HL-60/S4 treated with phorbol 12-myristate 13-acetate at 8.2 ng/mL for 4 days and 3 days (cell line): ENCODE results near the gene DNER.

Source experiments
- in situ Hi-C: fragments of 300-500 bp; cut with MboI; formaldehyde crosslinking; loops from 2 replicates; pipeline ENCODE4 v1.15.0; 2022; ENCODE audit warnings: low sequenced_read_pairs

Gene DNER

DNA sequence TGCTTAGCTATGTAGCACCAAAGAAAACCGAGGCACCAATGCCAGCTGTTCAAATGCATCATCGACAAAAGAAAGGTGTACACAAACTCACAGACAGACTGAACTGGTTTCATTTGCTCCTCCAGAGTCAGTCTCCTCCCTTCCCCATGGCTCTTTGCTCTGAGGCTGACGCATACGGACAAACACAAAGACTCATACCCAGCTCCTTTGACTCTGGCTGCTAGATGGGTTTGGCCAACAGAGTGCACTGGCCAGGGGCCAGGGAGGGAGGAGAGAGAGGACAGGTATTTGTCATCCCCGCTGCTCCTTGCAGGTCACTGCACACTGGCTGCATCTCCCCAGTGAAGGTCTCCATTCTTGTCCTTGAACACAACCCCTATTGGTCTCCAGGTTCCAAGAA lies 40.7 kb downstream of the DNER start:
- in situ Hi-C loops, result no loop called here

- in situ Hi-C loops, result no loop called here
Measured at GRCh38 chr2:229672021-229672420, 42.3 kb downstream of the DNER start.

DNA sequence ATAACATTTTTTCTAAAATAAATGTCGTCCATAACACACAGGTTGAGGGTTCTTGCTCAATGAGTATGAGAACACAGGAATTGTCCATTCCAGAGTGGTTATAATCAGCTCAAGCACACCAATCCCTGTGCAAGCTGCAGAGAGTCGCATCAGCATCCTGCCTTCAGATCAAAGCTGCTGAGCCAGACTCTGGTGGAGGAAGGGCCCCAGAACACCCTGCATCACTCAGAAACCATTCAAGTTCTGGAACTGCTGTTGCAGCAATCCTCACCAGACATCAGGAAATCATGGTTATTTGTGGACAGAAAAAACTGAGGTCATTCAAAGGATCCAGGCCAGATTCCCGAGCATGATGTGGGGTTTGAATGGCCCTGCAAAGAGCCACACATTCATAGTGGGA lies 44.5 kb downstream of the DNER start:
- in situ Hi-C loops, result no loop called here

DNA sequence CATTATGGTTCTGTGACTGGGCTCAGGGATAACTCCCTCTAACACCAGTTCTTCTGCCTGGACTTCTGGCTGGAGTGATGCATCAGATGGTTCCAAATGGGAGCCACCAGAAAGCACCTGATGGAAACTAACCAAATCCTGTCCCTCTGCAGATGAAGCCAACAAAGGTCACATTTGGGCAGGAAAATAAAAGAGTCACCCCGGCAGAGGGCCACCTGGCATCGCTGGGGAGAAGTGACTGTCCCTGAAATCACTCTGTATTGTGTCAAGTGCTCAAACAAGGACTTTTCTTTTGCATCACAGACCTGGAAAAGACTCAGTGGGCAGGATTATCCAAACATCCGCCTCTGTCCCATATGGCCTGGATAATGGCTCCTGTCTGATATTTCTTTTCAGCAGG lies 47.5 kb downstream of the DNER start:
- in situ Hi-C loops, result no loop called here

DNA sequence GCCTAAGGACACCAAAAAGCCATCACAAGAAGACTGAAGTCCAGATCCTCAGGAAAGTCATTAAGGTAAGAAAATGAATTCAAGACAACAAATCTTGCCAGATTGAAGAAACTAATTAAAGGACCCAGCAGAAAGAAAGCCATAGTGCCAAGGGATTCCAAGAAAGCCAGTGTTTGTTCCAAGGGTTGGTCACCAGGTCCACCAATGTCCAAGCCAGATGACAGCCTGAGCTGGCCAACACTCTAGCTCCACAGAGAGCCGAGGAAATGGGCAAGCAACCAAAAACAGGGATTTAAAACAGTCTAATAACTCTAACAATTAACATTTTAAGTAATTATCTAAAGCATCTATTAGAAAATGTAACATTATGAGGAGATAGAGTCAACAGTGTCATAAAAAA lies 49.2 kb downstream of the DNER start:
- in situ Hi-C loops, result no loop called here

DNA sequence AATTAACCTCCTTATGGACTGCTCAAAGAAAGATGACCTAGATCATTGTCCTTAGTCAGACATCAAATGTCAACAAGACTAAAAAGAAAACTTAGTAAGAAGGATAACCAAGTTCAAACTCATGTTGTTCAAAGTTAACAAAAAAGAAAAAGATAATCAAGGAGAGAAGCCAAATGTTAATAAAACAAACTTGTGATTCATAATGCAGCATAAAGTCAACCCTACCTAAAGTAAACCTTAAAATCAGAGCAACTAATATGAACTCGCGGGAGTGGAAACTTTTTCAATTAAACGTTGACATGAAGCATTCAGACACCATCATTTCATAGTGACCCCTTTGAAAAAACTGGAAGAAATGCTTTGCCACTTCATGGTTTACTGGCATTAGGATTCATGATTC lies 52.9 kb downstream of the DNER start:
- in situ Hi-C loops, result no loop called here

DNA sequence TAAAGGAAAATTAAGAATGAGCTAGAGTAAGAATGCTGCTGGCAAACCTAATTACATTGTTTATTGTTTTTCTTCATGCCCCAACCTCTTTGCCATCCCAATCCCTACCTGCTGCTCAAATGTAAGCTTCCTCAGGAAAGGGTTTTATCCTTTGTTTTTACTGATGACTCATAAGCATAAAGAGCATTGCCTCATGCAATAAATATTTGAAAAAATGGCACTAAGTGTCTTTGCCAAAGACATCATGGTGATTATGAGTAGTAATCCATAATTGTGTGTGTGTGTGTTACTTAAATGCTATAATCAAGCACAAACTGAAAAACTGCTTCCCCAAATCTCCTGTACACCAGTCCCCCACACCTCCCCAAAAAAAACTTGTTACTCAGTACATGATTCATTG lies 53.4 kb downstream of the DNER start:
- in situ Hi-C loops, result no loop called here

DNA sequence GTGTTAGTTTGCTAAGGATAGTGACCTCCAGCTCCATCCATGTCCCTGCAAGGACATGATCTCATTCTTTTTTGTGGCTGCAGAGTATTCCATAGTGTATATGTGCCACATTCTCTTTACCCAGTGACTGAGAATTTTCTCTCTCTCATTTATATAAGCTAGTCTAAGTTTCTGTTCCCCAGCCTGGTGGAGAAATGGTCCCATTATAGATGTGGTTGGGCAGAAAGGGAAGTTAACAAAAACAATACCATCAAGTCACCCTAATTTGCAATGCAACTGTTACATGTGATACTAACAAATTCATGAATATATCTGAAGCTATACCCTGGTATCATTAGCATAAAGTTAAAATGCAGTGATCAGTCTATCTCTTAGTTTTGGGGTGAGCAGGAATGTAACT lies 54.0 kb downstream of the DNER start:
- in situ Hi-C loops, result no loop called here

- in situ Hi-C loops, result no loop called here
Measured at GRCh38 chr2:229658004-229658403, 56.4 kb downstream of the DNER start.

DNA sequence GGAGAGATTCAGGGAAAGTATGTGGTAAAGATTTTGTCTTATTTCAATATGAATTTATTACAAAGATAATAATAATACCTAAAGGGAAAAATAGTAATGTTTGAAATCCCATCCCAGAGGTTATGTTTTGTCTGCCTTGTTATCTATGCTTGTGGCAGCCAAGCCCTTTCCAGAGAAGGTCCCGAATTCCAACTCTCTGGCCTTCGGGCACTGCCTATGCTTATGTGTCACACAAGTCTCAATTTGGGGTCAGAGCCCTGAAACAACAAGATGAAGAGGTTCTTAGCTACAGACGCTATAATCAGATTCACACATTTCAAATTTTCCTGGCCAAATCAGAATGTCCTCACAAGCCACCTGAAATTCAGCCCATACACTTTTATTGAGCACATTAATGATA lies 59.9 kb downstream of the DNER start:
- in situ Hi-C loops, result no loop called here

DNA sequence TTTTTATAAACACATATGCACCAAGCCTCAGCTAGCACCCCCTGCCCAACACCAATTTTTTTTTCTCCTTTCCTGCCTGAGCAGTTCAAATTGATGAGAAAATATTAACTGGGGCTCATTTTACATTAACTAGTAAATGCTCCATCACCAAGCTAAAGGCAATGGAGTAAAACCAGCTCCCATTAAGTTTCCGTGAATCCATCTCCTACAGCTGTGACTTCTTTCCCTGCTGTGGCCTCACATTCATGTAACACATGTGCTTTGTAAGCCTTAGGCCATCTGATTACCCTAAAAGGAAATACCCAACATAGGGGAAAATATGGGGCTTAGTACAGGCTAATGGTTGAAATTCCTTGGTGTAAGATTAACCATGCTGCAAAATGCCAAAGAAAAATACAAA lies 60.8 kb downstream of the DNER start:
- in situ Hi-C loops, result no loop called here

GRCh38 chr2:229652796-229653195 lies 61.6 kb downstream of the DNER start:
- in situ Hi-C loops, result no loop called here

- in situ Hi-C loops, result no loop called here
Measured at GRCh38 chr2:229650901-229651300, 63.5 kb downstream of the DNER start.

GRCh38 chr2:229650059-229650458 lies 64.3 kb downstream of the DNER start:
- in situ Hi-C loops, result no loop called here

DNA sequence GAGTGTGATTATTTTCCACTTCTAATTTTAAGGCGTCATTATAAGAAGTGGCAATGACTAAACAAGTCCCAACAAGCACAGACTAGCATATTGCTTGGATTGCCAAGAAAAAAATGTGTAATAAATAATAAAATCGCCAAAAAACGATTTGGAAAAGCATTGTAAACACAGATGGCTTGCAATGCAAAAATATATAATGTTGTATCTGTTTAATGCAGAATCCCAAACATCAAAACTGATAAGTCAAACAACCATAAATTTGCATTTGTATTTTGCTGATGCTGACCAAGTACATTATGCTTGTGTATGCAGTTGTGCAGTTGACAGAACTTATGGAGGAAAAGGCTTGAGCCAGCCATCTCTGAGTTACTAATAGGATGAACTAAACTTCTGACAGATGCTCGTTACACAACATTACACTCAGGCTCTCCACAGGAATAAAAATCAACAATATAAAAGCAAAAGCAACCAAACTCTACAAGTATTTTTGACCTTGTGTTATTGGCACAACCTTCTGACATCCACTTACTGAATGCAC lies 68.1 kb downstream of the DNER start:
- in situ Hi-C loops, result no loop called here

DNA sequence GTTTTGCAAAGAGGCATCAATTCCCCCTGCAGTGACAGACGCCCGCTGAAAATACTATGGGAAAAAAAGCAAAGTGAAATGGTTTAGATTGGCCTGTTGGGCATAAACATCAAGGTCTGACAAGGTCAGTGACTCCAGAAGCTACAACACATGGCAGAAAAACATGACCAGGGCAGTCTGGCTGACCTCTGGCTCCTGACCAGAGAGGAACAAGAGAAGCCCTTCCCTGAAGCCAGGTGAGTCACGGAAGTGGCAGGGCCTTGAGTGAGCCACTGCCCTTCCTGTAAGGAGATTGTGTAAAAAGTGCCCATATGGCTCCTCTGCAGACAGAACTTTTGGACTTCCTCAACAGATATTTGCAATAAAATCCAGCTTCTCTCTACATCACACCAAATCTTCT lies 72.0 kb downstream of the DNER start:
- in situ Hi-C loops, result no loop called here

DNA sequence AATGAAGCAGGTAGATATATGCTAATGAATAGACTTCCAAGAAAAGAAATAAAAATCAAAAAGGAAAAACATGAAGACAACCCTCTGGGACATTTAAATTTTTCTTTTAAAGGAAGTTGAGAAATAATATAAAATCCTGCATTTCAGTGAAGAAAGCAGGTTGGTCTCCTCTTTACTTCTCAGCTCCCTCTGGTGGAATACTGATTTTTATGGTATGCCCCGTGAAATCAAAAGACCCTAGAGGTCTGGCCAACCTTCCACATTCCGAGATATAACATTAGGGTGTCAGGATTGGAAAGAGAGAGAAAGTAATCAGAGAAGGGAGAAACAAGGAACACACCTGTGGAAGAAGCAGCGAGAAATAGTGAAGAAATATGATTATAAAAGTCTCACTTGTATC lies 72.7 kb downstream of the DNER start:
- in situ Hi-C loops, result no loop called here

DNA sequence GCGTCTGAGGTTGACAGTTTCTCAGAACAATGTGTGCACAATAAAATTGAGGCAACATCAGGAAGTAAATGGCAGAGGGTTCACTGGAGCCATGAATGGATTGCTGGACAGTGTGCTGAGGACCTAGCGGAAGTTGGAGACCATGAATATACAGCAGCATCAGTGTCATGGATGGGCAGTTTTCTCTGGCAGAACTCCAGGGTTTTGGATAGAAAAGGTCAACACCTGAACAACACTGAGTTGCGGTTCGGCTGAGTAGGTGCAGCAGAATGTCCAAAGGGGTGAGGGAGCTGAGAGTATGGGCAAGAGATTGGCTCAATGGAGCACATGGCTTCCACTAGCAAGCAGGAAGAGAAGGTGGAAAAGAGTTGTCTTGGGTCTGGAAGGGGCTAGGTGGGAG lies 73.7 kb downstream of the DNER start:
- in situ Hi-C loops, result no loop called here

GRCh38 chr2:229636571-229636970 lies 77.8 kb downstream of the DNER start:
- in situ Hi-C loops, result no loop called here

DNA sequence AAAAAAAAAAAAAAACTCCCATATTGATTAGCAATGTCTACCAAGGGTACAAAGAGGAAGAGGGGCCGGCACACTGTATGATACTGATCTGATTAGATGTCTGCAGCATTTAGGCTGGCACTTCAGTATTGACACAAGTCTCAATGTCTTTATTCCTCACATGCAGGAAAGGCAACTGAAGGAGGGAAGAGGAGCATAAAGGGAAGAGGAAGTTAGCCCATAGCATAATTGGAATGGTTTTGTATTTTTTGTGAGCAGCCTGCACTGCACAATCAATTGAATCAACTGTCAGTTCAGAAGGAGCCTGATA lies 79.0 kb downstream of the DNER start:
- in situ Hi-C loops, result no loop called here

DNA sequence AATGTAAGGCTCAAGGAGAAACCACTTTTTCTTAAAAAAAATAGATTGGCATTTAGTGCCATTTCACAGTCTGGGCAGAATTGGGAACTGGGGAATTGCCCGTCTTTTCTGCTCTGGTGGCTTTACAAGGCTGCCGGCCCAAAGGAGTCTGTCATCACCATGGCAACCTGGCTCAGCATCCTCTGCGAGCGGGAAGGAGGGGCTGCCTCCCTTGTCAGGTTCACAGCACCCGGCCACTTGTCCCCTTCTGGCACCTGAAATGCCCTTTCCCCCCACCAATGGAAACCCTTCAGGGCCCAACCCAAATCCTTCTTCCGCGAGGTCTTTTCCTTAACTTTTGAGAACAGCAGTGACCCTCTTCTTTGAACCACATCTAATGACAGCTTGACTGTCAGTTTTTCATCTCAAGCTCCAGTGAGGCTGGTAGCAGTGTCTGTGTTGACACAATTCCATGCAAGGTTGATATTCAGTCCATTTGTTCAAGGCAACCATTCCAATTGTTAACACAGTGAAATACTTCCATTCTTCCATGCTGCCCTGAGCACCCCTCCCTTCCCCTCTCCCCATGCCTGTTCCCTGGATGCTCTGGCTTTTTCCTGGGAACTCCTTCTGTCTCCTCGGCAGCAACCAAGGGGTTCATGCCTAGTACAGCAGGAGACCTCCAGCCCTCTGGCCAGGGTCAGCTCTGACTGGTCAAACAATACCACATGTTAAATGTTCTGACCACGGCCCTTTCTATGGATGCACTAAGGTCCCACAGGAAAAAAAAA lies 79.6 kb downstream of the DNER start:
- in situ Hi-C loops, result no loop called here

GRCh38 chr2:229633556-229633955 lies 80.8 kb downstream of the DNER start:
- in situ Hi-C loops, result no loop called here

- in situ Hi-C loops, result no loop called here
Measured at GRCh38 chr2:229629039-229629438, 85.3 kb downstream of the DNER start.
